ENCODE measurements around the gene SLC17A5.

GRCh38 chr6:73703466-73703865 is 49.7 kb upstream of the SLC17A5 start:
- TF ChIP-seq EZH2 (IDR thresholded peaks at IDR 0.05; ENCODE audit: borderline replicate concordance, low read length) (no peak), CTCF (IDR thresholded peaks at IDR 0.05; ENCODE audit: low read length) (no peak)

Measured in OCI-LY1 (cell line).